GM19240 (cell line): ENCODE results near the gene SPIB.

Experiments
- DNase-seq: peaks from one replicate; pipeline ENCODE4 v3.0.0; 2011; ENCODE audit warnings: low spot score; ENCODE audit not compliant: insufficient read length

The SPIB gene

DNA sequence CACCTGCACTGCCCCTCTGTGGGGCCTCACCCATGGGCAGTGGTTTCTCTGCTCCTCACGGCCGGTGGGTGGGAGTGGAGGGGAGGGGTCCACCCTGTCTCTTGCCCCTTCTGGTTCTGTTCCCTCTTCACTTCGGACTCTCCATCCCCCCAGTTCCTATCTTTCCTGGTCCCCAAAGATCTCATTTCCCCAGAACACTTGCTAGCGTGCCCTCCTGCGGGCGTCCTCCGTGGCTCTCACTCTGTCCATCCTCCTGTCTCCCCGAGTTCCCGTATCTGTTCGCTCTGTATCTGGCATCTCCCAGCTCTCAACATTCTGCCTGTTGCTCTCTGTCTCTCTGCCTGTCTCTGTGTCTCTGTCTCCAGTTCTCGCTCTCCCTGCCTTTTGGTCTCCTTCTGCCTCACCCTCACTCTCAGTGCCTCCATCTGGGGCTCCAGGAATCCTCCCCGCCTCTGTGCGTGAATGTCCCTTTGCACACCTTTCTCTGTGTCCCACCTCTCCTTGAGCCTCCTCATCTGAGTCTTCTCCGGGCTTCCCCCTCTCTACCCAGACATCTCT, 363 bp downstream of the SPIB start:
- no peak for DNase-seq

DNA sequence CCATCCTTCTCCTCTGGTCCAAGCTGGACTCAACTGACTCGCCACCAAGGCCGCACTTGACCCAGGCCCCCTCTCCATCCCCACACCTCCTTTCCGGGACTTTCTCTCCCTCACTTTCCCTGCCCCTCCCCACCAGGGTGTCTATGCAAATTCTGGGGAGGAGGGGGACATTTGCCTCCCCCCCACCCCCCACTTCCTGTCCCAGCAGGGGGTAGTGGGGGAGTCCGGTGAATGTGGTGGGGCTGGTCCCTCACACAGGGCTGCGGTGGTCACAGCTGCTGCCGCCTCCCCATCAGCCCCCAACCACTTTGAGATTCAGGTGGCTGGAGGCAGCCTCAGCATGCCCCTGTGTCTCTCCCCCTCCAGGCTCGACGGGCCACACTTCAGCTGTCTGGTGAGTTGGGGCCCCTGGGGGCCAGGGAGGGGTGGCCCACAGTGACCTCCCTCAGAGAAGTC, 870 bp downstream of the SPIB start:
- DNase-seq: no peak

DNA sequence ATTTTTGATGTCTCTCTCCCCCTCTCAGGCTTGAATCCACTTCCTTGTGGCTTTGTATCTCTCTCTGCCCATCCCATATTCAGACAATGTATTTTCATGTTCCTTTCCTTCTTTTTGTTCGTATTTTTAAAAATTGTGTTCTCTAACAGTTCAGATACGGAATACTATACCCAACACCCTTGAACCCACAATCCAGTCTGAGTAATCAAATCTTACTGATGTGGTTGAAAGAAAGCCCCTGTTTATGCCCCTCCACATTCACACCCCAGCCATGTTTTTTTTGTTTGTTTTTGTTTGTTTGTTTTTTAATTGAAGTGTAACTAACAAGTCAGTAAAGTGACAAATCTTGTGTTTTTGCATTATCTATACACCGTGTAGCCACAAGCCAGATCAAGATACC, 1.4 kb downstream of the SPIB start:
- DNase-seq: no peak

DNA sequence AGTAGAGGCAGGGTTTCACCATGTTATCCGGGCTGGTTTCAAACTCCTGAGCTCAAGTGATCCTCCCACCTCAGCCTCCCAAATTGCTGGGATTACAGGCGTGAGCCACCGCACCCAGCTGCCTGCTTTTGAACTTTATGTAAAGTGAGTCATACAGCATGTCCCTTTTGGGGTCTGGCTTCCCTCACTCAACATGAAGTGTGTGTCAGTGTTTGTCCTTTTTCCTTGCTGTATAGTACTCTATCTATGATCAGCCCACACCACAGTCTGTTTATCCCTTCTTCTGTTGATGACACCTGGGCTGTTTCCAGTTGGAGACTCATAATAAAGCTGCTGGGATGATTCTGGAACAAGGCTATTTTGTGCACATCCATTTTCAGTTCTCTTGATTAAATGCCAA, 2.1 kb downstream of the SPIB start:
- no peak for DNase-seq

DNA sequence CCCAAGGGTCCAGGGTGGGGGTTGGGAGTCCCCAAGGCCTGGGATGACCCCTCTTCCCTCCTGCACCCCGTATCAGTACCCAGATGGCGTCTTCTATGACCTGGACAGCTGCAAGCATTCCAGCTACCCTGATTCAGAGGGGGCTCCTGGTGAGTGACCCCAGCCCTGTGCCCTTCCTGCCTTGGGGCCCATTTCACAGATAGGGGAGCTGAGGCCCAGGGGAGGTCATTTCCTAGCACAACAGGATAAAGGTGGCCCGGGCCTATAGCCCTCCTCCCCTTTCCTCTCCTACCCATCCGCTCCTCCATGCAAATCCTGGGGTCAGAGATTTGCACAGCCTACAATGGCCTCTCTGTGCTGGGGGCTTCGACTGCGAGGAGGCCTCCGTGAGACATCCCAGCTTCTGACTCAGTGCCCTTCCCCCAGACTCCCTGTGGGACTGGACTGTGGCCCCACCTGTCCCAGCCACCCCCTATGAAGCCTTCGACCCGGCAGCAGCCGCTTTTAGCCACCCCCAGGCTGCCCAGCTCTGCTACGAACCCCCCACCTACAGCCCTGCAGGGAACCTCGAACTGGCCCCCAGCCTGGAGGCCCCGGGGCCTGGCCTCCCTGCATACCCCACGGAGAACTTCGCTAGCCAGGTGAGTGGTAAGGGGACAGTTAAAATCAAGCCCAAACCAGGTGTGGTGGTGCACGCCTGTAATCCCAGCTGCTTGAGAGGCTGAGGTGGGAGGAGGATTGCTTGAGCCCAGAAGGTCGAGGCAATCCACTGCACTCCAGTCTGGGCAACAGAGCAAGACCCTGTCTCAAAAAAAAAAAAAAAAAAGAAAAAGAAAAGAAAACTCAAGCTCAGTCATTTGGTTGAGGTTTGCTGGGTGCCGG, 3.9 kb downstream of the SPIB start:
- DNase-seq: no peak

DNA sequence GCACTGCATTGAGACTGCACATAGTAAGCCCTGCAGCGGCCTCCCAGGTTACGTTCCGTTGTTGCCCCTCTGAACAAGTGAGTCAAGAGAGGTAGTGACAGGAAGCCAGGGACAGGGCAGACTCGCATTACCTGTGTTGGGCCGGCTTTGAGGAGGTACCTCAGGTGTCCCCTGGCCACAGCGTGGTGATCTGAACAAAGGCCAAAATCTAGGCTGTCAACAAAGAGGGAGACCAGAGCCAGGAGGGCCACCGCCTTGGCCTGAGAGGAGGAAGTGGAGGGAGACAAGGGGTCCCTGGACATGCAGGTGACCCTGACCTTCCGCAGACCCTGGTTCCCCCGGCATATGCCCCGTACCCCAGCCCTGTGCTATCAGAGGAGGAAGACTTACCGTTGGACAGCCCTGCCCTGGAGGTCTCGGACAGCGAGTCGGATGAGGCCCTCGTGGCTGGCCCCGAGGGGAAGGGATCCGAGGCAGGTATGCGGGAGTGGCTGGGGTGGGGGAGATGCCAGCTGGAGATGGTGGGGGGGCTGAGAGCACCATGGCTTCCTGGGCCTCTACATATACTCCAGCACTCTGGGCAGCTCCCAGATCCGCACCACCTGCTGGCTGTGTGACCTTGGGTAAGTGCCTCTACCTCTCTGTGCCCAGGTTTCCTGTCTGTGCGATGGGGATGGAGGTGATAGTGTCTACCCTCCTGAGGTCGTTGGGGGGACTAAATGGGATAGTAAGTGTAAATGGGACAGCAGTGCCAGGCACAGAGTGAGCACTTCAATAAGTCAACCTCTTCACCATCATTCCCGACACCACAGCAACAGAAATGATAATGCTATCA, 4.8 kb downstream of the SPIB start:
- DNase-seq: no peak

DNA sequence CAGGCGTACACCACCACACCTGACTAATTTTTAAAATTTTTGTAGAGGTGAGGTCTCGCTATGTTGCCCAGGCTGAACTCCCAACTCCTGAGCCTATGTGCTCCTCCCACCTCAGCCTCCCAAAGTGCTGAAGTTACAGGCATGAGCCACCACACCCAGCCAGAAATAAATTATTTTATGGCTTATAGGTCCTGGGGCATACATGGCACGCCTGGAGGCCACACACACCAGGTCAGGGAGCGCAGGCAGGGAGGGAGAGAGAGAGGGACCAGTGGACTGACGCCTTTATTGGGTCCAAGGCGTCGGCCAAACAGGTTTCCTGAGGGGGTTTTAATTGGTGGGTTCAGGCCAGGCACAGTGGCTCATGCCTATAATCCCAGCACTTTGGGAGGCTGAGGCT, 6.8 kb downstream of the SPIB start:
- no peak for DNase-seq

DNA sequence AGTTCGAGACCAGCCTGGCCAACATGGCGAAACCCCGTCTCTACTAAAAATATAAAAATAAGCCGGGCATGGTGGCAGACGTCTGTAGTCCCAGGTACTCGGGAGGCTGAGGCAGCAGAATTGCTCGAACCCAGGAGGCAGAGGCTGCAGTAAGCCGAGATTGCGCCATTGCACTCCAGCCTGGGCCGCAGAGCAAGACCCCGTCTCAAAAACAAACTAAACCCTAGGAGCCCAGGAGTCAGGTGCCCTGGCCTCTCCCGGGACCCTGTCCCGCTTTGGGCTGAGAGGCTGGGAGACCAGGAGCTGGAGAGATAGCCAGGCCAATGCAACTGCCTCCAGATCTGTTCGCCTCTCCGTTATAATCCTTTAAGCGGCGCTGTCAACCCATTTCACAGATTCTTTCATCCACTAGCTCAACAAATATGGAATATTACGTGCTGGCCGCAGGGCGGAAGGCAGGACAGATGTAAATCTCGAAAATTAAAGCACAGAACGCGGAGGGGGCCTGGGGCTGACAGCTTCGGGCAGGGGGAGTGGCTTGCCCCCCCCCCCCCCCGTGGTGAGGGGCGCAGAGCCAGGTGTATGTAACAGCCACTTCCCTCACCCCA, 8.7 kb downstream of the SPIB start:
- no peak for DNase-seq

DNA sequence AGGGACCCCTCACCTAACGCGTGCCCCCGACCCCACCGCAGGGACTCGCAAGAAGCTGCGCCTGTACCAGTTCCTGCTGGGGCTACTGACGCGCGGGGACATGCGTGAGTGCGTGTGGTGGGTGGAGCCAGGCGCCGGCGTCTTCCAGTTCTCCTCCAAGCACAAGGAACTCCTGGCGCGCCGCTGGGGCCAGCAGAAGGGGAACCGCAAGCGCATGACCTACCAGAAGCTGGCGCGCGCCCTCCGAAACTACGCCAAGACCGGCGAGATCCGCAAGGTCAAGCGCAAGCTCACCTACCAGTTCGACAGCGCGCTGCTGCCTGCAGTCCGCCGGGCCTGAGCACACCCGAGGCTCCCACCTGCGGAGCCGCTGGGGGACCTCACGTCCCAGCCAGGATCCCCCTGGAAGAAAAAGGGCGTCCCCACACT, 9.3 kb downstream of the SPIB start:
- DNase-seq: no peak

DNA sequence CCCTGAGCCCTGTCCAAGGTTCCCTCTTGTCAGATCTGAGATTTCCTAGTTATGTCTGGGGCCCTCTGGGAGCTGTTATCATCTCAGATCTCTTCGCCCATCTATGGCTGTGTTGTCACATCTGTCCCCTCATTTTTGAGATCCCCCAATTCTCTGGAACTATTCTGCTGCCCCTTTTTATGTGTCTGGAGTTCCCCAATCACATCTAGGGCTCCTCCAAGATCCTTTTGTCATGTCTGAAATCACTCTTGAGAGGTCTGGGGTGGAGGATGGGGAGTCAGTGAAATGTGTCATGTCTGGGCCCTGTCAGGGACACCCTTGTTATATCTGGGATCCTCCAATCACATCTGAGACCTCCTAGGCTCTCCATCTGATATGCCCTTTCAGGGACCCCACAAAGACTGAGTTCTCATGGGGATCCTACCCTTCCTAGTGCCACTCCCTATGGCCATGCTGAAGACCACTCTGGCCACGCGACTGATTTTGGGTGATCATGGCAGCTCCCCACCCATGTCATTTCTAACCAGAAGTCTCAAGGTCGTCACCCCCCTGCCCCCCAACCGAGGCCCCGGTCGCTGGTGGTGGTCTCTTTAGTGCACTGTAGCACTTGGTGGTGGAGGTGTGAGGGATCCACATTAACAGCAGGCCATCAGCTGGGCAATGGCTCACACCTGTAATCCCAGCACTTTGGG, 10.2 kb downstream of the SPIB start:
- DNase-seq: no peak

DNA sequence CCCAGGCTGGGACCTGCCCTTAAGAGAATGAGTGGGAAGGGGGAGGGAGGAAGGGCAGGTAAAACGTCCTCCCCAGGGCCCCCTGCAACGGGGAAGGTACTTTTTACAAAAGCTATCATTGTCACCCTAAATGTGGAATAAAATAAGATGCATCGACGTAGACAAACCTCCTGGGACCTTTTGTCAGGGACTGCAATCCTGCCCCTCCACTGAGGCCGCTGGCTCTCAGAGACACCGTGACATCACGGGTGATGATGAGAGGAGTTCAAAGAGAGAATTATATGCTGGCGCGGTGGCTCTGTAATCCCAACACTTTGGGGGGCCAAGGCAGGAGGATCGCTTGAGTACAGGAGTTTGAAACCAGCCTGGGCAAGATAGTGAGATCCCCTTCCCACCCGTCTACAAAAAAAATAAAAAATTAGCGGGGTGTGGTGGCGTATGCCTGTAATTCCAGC, 12.2 kb downstream of the SPIB start:
- DNase-seq: no peak

DNA sequence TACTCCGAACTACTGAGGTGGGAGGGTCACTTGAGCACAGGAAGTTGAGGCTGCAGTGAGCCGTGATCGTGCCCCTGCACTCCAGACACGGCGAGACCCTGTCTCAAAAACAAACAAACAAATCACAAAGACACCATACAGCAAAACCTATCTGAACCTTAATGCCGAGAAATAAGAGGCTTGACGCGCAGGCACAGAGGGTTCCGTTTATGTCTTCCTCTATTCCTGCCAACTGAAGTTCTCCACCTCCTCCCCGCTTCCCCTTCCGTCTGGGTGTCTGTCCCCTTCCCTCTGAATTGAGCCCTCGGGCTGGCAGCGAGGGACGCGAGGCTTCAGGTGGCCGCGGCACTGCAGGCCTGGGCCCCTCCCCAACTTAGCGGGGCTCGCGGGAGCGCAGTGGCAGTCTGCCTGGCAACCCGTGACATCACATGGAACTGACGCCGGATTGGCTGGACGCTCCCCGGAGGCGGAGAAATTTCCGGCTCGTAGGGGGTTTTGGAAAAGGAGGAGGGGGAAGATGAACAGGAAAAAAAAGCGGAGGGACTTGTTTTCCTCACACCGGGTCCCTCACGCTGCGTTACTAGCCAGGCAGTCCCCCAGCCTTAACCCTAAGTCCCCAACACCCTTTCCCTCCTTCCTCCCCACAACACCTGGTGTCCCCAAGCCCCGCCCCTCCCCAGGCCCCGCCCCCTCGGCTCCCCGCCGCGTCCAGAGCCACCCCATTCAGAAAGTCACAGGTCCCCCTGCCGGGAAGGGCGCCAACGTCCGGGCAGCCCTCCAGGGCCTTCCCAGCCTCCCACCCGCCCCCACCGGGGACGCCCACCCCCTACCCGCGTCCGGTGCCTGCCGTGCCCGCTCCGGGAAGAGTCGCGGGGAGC, 12.8 kb downstream of the SPIB start:
- peak; percentile 82 for DNase-seq

DNA sequence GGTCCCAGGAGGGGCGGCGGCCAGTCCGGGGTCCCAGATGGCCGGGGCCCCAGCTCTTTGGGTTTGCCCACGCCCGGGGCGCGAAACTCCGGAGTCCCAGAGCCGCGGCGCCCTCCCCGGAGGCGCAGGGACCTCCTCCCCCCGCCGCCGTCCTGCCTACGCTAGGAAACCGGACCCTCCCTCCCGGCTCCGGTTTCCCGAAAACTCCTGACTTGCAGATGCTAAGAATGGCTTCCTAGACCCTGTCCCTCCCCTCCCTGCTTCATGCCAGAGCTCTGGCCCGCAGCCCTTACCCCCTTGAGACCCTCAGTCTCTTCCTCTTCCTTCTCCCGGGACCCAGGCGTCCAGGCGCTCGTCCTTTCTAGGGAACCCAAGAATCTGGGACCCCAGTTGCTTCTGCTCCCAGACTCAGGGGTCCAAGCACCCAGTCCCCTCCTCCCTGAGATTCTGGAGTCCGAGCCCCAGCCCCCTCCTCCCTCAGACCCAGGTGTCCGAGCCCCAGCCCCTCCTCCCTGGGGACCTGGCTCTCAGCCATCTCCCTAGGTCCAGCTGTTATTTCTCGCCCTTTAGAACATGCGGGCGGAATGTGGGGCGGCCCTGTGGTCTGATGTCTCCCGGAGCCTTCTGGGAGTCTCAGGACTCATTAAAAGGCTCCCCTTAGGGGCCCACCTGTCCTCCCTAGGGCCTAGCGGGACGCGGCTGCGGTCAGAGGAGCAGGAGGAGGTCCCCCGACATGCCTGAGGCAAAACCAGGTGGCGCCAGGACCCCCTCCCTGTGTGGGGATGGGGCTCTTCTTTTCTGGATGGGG, 13.7 kb downstream of the SPIB start, which contains the start of gene MYBPC2:
MYBPC2 (plus strand) TSS at position 672 of the 808 bp plus-strand sequence; CDS start at position 734, 62 bp downstream.
- no peak for DNase-seq

DNA sequence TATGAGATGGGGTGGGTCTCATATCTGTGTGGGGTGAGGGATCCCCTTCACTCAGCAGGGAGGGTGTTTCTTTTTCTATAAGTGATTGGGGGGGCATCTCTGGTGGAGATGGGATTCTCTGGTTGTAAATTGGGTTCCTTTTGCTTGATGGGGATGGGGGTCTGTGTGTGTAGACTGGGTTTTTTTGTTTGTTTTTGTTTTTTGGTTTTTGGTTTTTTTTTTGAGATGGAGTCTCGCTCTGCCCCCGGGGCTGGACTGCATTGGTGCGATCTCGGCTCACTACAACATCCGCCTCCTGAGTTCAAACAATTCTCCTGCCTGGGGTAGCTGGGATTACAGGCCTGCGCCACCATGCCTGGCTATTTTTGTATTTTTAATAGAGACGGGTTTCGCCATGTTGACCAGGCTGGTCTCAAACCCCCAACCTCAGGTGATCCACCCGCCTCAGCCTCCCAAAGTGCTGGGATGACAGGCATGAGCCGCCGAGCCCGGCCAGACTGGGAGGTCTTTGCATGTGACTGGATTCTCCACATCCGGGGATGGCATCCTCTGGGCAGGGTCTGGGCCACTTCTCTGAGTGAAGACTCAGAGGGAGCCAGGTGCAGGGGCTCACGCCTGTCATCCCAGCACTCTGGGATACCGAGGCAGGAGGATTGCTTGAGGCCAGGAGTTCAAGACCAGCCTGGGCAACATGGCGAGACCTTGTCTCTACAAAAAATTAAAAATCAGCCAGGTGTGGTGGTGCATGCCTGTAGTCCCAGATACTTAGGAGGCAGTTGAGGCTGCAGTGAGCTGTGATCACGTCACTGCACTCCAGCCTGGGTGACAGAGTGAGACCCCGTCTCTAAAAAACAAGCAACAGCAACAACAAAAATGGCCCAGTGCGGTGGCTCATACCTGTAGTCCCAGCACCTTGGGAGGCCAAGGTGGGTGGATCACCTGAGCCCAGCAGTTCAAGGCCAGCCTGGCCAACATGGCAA, 14.8 kb downstream of the SPIB start:
- DNase-seq: no peak

DNA sequence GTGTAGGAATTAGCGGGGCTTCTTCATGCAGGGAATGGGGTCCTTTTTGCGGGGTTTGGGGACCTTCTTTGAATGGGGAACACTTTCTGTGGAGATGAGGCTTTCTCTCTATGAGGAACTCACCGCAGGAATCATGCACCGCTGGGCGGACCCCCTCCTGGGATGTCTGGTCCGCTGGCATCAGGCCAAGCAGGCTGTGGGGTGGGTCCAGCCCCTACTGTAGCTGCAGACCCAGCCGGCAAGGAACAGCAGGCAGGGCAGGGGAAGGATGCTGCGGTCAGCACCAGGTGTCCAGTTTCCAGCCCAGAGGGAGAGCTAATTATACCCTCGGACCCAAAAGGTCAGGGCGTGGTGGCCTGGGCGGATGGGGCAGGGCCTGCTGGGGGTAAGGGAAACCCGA, 15.8 kb downstream of the SPIB start:
- DNase-seq: no peak

DNA sequence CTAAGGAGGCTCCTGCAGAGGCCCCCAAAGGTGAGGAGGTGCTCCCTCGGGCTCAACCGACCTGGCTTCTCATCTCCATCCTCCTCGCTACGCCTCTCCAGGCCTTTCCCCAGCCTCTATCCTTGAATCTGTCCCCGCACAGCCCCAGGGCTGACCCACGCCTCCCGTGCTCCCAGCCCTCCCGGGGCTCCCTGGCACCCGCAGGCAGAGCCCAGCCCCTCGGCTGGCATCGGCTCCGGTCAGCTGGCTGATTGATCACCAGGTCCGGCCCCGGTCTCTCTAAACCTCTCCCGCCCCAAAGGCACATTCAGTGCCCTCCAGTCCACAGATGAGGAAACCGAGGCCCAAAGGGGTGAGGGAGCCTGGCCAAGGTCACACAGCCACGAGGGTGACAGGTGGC, 16.5 kb downstream of the SPIB start:
- DNase-seq: no peak

DNA sequence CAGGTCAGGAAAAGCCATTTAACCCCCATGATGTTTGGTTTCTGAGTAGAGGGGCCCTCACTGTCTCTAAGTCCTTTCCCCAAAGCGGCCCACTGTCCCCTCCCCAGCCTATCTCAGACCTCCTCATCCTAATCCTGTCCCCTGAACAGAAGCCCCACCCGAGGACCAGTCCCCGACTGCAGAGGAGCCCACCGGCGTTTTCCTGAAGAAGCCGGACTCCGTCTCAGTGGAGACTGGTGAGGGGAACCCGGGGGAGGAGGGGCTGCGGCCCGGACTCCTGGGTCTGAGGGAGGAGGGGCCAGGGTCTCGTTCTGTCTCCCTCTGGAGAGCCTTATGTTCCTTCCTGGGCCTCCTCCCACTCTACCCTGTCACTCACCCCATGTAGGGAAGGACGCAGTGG, 16.9 kb downstream of the SPIB start:
- no peak for DNase-seq
